GM21360 (cell line): ENCODE data around the gene TMEM156.

Experiments
- ATAC-seq: cut with Tn5 transposase; IDR thresholded peaks from one replicate; pipeline ENCODE4 v1.9.1; 2021; ENCODE audit warnings: mild to moderate bottlenecking, moderate library complexity; ENCODE audit not compliant: unreplicated experiment

TMEM156 gene, protein sequence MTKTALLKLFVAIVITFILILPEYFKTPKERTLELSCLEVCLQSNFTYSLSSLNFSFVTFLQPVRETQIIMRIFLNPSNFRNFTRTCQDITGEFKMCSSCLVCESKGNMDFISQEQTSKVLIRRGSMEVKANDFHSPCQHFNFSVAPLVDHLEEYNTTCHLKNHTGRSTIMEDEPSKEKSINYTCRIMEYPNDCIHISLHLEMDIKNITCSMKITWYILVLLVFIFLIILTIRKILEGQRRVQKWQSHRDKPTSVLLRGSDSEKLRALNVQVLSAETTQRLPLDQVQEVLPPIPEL

DNA sequence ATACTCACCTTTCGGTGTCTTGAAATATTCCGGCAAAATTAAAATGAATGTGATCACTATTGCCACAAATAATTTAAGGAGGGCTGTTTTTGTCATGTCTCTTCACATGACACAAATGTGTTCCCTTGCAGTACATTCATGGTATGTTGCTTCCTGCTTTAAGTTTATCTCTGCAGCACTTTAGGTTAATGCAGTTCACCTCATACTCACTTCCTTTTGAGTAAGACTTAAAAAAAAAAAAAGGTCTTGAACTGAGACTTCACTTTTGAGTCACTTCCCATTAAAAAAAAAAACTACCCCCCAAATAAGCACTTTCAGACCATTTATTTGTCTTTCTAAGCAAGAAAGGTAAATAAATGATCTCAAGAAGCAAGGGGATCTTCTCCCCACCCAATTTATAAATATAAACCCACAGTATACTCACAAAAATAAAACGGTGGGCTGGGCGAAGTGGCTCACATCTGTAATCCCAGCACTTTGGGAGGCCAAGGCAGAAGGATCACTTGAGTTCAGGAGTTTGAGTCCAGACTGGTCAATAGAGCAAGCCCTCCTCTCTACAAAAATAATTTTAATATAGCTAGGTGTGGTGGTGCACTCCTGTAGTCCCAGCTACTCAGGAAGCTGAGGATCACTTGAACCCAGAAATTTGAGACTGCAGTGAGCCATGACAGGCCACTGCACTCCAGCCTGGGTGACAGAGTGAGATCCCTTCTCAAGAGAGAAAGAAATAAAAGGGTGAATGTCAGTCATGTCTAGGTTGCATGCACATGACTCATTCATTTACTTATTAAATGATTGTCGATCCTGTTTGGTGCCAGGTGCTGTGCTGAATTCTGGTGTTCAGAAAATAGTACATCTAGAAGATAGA lies at the start of gene TMEM156:
Gene TMEM156, minus strand, starts transcription at position 192 of the 868 bp plus-strand sequence. Its CDS starts 96 bp downstream, at position 96.
- ATAC-seq, result peak; percentile 63

DNA sequence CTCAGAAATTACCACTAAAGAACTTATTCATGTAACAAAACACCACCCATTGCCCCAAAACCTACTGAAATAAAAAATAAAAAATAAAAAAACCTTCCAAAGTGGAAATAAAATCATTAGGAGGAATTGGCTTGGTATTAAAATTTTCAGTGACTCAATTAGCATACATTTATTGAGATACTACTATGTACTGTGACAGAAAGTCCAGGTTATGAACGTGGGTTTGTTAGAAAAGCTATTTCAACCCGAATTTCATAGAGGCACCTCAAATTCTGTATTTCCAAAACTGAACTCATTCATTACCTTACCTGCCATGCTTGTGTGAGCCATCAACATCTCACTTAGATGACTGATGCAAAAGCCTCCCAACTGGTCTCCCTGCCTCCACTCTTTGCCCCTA lies 46.6 kb upstream of the TMEM156 start:
- ATAC-seq, result no peak

DNA sequence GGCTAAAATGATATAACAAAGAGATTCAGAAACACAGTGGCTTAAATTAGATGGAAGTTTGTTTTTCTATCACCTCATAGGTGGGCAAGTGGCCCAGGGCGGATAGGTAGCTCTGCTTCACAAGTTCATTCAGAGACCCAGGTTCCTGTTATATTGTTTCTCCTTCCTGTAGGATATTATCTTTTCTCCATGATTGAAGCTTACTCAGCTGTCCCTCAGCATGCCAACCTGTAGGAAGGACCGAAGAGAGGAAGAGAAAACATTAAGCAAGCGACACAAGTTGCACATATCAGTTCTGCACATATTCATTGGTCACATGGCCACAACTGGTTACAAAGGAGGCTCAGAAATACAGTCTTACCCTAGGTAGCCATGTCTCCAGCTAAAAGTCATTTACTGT lies 36.7 kb upstream of the TMEM156 start:
- ATAC-seq, result no peak

GRCh38 chr4:39067451-39067850 lies 35.2 kb upstream of the TMEM156 start:
- ATAC-seq, result no peak

DNA sequence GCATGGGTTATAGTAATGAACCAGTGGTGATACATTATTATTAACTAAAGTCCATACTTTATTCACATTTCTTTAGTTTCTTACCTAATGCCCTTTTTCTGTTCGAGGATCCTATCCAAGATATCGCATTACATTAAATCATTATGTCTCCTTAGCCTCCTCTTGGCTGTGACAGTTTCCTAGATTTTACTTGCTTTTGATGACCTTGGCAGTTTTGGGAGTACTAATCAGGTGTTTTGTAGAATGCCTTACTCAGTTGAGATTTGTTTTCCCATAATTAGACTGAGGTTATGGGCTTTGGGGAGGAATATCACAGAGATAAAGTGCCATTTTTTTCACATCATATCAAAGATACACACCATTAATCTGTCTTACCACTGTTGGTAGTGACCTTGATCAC lies 34.8 kb upstream of the TMEM156 start:
- ATAC-seq, result no peak

DNA sequence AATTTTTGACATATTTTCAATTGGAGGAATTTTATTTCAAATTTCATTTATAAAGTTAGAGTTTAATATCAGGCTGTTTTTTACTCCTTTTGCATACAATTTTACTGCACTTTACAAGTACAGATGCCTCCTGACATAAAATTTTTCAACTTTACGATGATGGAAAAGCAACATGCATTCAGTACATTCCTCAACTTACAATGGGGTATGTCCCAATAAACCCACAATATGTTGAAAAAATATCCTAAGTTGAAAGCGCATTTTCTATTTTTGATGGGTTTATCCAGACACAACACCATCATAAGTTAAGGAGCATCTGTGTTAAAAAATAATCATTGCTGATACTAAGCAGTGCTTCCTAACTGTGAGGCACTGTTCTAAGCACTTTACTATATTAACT lies 34.2 kb upstream of the TMEM156 start:
- no peak for ATAC-seq

GRCh38 chr4:39063430-39063829 lies 31.2 kb upstream of the TMEM156 start:
- no peak for ATAC-seq

DNA sequence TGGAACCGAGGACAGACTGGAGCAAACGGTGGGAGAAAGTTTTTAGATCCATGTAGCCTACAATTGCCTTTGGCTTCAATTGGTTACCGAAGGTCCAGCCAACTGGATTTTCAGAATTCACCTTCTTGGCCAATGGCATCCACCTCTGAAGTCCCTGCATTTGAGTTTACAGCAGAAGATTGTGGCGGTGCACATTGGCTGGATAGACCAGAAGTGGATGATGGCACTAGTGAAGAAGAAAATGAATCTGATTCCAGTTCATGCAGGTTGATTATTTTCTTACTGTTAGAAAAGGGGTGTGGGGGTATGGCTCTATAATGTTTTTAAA lies 30.5 kb upstream of the TMEM156 start:
- ATAC-seq, result no peak

- ATAC-seq, result no peak
These were observed 30.0 kb upstream of the TMEM156 start, which contains the start of gene KLHL5 for GRCh38 chr4:39062094-39062769. Gene KLHL5, plus strand, starts transcription at chr4:39062232. Its CDS starts 421 bp downstream, at chr4:39062653.

- no peak for ATAC-seq
These were observed 29.2 kb upstream of the TMEM156 start for GRCh38 chr4:39061457-39061856.

GRCh38 chr4:39056023-39056422 lies 23.8 kb upstream of the TMEM156 start:
- ATAC-seq, result no peak

DNA sequence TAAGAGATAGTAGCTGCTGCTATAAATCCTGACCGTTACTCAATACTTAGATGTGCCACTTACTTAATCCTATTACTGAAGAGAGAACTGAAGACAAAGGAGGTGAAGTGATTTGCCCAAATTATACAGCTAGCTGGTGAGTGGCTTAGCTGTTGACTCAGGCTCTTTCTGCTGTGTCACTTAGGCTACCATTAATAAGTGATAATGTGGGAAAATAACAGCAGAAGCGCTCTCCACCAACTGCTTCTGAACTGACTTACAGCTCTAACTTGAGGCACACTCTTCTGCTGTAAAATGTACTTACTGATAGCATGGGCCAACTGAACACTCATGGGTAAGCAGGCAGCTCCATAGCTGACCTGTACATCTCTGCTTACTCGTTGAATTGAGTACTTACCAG lies 22.3 kb upstream of the TMEM156 start:
- ATAC-seq, result no peak

DNA sequence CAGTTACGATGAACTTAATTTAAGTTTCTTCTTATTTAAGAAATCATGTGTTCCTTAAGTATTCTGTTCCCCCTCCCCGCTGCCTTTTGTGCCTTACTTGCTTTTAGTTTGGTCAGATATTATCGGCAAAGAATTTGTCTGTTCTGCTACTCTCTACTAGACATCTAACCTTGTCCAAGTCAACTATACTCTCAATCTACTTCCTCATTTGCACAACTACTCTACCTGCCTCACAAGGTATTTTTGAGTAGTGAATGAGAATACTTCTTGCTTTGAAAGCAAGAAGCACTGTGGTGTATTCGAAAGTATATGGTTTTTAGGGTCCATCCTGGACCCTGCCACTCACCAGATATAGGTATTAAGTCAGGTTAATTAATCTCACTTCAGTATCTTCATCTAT lies 21.8 kb upstream of the TMEM156 start:
- ATAC-seq, result no peak

DNA sequence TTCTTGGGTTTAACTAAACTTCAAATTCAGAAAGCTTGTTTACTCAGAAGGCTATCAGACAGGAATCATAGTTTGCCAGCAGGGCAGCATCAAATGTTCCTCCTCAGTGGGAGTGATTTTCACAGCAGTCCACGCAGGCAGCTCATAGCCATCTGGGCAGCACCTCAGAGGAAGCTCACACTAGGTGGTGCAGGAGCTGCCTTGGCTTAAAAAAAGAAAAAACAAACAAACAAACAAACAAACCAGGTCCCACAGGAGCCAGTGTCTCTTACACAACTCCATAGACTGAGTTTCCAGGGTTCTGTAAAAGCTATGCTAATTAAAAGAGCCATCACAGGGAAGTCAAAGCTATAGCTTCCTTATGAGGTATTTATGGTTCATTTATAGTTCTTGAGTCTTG lies 19.3 kb upstream of the TMEM156 start:
- no peak for ATAC-seq

GRCh38 chr4:39050590-39050989 lies 18.4 kb upstream of the TMEM156 start:
- no peak for ATAC-seq

DNA sequence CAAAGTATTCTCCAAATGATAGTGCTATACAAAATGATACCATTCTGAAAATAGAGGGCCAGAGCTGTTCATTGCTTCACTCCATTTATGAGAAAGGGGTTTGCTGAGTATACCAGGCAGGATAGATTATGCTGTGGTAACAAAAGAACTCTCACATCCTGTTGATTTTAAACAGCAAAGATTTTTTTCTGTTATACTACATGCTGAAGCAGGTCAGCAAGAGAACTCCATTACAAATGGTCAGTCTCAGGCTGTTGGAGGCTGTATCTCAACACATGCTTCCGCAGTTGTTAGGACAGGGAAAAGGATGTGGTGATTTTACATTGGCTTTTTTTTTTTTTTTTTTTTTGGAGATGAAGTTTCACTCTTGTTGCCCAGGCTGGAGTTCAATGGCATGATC lies 16.1 kb upstream of the TMEM156 start:
- ATAC-seq, result no peak

DNA sequence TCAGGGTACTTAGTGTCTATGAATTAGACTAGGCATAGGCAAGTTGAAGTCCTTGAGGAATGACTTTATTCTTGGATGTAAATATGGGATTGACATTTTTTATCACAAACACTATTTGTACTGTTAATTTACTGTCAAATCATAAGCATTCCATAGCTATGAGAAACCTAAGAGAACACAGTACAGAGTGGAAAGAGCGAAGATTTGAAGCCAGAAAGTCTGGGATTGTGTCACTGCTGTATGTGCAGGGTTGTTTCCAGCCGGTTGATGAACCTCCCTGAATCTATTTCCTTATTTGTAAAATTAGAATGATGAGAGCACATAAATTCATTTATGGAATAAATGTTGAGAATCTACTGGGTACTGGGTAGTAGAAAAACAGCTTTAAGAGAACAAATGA lies 15.5 kb upstream of the TMEM156 start:
- no peak for ATAC-seq

DNA sequence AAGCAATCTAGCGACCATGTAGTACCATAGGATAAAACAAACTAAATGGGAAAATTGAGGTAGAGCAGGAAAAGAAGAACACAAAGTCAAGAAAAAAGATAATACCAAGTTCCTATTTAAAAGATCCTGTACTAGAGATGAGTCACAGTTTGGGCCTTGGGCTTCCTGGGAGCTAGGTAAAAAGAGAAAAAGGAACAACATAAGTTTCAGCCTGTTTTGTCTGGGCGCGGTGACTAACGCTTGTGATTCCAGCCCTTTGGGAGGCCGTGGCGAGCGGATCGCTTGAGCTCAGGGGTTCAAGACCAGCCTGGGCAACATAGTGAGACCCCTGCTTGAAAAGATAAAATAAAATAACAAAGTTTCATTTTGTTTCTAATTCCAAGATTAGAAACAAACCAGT lies 14.0 kb upstream of the TMEM156 start:
- no peak for ATAC-seq

- no peak for ATAC-seq
These were observed 13.6 kb upstream of the TMEM156 start for GRCh38 chr4:39045827-39046221.

DNA sequence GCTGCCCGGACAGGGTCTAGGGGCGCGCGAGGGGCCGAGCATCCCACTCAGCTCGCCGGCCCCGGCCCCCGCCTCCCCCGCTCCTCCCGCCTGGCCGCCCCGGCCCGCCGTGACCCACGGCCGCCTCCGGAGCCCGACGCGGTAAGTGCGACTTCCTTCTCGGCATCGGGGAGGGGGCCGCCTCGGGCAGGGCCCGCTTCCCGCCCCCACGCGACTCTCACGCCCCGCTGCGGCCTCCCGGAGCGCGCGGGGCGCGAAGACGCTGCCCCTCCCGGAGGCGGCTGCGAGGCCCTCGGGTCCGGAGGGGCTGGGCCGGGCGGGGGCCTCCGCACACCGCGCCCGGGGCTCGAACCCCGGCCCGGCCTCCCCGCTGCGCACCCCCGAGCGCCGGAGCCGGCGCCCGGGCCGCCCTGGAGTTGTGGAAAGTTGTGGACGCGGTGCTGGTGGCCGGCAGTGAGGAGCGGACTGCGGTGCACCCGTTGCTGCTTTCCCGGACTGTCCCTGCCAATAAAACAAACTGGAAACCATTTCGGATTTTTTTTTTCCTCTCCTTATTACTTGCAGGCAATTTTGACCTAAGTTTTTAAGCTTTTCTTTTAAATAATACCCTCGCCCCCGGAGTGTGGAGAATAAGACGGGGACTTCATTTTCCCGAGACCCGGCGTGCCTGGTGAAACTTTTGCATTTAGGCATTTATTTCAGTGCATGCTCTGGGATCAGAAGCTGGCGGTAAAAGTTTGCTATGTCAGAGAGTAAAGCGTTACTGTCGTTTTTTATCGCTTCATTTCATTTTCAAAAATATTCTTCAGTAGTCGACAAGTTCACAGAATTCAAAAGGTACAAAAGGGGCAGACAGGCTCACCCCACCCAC lies 13.0 kb upstream of the TMEM156 start:
- peak; percentile 37 for ATAC-seq
